Amygdala (tissue), 56 donors: ENCODE measurements around the gene CAMTA1.

ENCODE experiments used
- DNase-seq, 56 donors: peaks; one replicate each; lab custom pipeline; 2025; lab: John Stamatoyannopoulos, UW

CAMTA1 gene

GRCh38 chr1:7482772-7483495 lies 697.7 kb downstream of the CAMTA1 start:
- DNase-seq: no peak

GRCh38 chr1:7483634-7484383 lies 698.6 kb downstream of the CAMTA1 start:
- DNase-seq: no peak

- no peak for DNase-seq
These were observed 700.0 kb downstream of the CAMTA1 start for GRCh38 chr1:7485086-7485780.

GRCh38 chr1:7485826-7486225 lies 700.6 kb downstream of the CAMTA1 start:
- no peak for DNase-seq

- no peak for DNase-seq
These were observed 702.7 kb downstream of the CAMTA1 start for GRCh38 chr1:7487766-7488474.

GRCh38 chr1:7488475-7488842 lies 703.2 kb downstream of the CAMTA1 start:
- no peak for DNase-seq

GRCh38 chr1:7489586-7489985 lies 704.3 kb downstream of the CAMTA1 start:
- DNase-seq: no peak

GRCh38 chr1:7490576-7490975 lies 705.3 kb downstream of the CAMTA1 start:
- no peak for DNase-seq

GRCh38 chr1:7491109-7491817 lies 706.0 kb downstream of the CAMTA1 start:
- peak in 6 of 56 donors; percentile 12 to 49 (median 40) for DNase-seq

- DNase-seq: peak in 10 of 56 donors; percentile 7 to 45 (median 13)
These were observed 706.5 kb downstream of the CAMTA1 start for GRCh38 chr1:7491818-7492173.

- DNase-seq: no peak
These were observed 708.6 kb downstream of the CAMTA1 start for GRCh38 chr1:7493711-7494454.

- no peak for DNase-seq
These were observed 710.7 kb downstream of the CAMTA1 start for GRCh38 chr1:7495962-7496361.

- no peak for DNase-seq
These were observed 711.9 kb downstream of the CAMTA1 start for GRCh38 chr1:7497107-7497637.

GRCh38 chr1:7500381-7501083 lies 715.3 kb downstream of the CAMTA1 start:
- no peak for DNase-seq

GRCh38 chr1:7501084-7501491 lies 715.8 kb downstream of the CAMTA1 start:
- peak in 16 of 56 donors; percentile 2 to 60 (median 18) for DNase-seq

GRCh38 chr1:7501723-7502603 lies 716.7 kb downstream of the CAMTA1 start:
- DNase-seq: no peak

GRCh38 chr1:7503691-7504437 lies 718.6 kb downstream of the CAMTA1 start:
- DNase-seq: no peak
